Psoas muscle (tissue), 8 donors: ENCODE measurements around the gene LHPP. TPM values are rescaled to one million over a fixed set of nuclear protein-coding genes. Genes with fewer than 3 reads are reported as not detected.
A peak's percentile ranks its signal among the peaks of the same experiment; 100 is the strongest.

Source experiments
- ATAC-seq, 4 donors: fragments of 200-7000 bp; cut with Tn5 transposase; one replicate each; pipeline ENCODE4 v1.9.1; 2020; ENCODE audit warnings: moderate library complexity in 3 of 4, mild to moderate bottlenecking in 2 of 4
- DNase-seq, 2 donors: peaks; one replicate each; pipeline ENCODE4 v3.0.0-alpha.2; 2020
- H3K27ac ChIP-seq: fragments of 200-600 bp; one replicate; pipeline ENCODE4 v1.8.0; 2022
- H3K27me3 ChIP-seq, 3 donors: fragments of 200-600 bp in 1 of 3; one replicate each; pipeline versions ENCODE4 v1.6.1 to v1.8.0; 2013 to 2022; ENCODE audit warnings: low read length in 2 of 3, mild to moderate bottlenecking in 2 of 3, moderate library complexity in 1 of 3; ENCODE audit not compliant: insufficient read depth in 3 of 3
- H3K36me3 ChIP-seq, 2 donors: fragments of 200-600 bp in 1 of 2; one replicate each; pipeline versions ENCODE4 v1.6.1 to v1.8.0; 2013 to 2022; ENCODE audit warnings: low read depth in 1 of 2, mild to moderate bottlenecking in 1 of 2, moderate library complexity in 1 of 2; ENCODE audit not compliant: insufficient read depth in 1 of 2
- H3K4me1 ChIP-seq: fragments of 200-600 bp; one replicate; pipeline ENCODE4 v1.8.0; 2022
- H3K4me3 ChIP-seq: fragments of 200-600 bp; one replicate; pipeline ENCODE4 v1.8.0; 2022; ENCODE audit warnings: mild to moderate bottlenecking
- H3K9me3 ChIP-seq: fragments of 200-600 bp; one replicate; pipeline ENCODE4 v1.8.0; 2022
- CTCF ChIP-seq: fragments of 200-600 bp; IDR thresholded peaks from one replicate; pipeline ENCODE4 v1.8.0; 2022; ENCODE audit warnings: antibody characterized with exemption
- WGBS, 3 donors: extraction: QIAGEN DNeasy Blood & Tissue Kit; methylation state at CpG; one replicate each; pipeline versions ENCODE4 v1.1.6 to v1.1.7; 2013; 5-methylcytosine and 5-hydroxymethylcytosine counted together
- intact Hi-C, 2 donors: fragments of 100-400 bp; cut with DNase I; formaldehyde crosslinking; loops; one replicate each; pipeline versions ENCODE4 v1.11.0 to v1.14.2; 2022
- polyA plus RNA-seq, 3 donors: library from polyadenylated mRNA; stranded (reverse); fragments of 200-250 nt; gene quantifications; one replicate each; pipeline ENCODE4 v1.2.3, GENCODE V29; 2013
- total RNA-seq, 4 donors: library from RNA; stranded (reverse); fragmentation: NEBNext Ultra II Directional in 2 of 4; extraction: Animal tissue kit (Norgen Biotek cat#: 25700) in 2 of 4; gene quantifications; one replicate each; pipeline versions ENCODE4 v1.2.1 to v1.2.4, GENCODE V29; 2021 to 2023
- donor health status: healthy with polysubstance abuse.
- donor health status: DM: no; HTN: no; CAD: no; lungs with moderate emphysema.
- donor health status: Bipolar disorder and iron deficiency.
- donor health status: healthy.
- donor health status: DM: yes; HTN: yes; CAD: no.
- donor health status: DM: no; HTN: no; CAD: no.
- donor health status: DM: no; HTN: no; CAD: no.
- donor health status: DM: yes; HTN: yes; CAD: no.

Gene LHPP
- total and polyA plus RNA-seq, 7 donors: 4.7 to 12.8 (median 6.1) TPM

DNA sequence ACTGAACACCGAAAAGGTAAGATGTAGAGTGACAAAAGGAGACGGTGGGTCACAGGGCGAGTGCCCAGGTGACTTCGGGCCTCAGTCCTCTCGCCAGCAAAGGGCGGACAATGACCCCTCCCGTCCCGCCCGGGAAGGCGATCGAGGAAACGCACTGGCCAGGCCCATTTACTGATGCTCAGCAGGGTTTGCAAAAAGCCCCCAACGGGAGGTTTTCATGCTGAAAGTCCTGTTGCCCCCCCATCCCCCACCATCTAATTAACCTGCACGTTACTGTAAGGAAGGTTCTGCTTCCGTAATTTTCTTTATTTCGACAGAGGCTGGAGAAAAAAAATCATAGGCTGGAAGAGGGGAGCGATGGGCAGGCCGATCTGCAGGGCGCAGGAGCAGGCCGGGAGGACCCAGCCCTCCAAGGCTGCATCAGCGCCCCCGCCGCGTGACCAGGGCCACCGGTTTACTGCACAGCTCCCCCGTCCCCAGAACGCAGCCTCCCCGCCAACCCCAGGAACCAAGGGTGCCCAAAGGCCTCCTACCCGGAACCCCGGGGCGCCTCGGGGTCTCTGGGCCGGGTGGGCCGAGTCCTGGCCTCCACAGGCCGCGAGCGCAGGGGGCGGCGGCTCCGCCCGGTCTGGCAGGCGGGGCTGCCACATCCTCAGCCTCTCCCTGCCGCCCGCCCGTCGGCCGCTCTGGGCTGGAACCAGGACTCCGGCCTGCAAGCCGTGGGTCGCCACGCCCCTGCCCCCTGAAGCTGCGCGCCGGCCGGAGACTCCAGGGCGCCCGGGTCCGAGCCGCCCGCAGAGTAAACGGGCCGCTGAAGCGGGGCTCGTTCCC lies 43.5 kb upstream of the LHPP start:
- Histone ChIP-seq H3K36me3 (no peaks in the 10 kb centered on the region), H3K4me3 (peak overlapping the region; percentile 90), H3K9me3 (no peaks in the 10 kb centered on the region), H3K27me3 (no peaks in the 10 kb centered on the region), H3K4me1 (peaks cover 29% of the 10 kb centered on the region), H3K27ac (peak overlapping the region; percentile 92)
- intact Hi-C loops: no loop called here
- peak; percentile 55 to 84 for DNase-seq
- no peak for TF ChIP-seq CTCF
- 2 to 14% (median 2%) methylated on average over 35 to 64 of the region's 64 CpGs for WGBS, 3 donors
- peak; percentile 66 to 75 (median 70) for ATAC-seq

DNA sequence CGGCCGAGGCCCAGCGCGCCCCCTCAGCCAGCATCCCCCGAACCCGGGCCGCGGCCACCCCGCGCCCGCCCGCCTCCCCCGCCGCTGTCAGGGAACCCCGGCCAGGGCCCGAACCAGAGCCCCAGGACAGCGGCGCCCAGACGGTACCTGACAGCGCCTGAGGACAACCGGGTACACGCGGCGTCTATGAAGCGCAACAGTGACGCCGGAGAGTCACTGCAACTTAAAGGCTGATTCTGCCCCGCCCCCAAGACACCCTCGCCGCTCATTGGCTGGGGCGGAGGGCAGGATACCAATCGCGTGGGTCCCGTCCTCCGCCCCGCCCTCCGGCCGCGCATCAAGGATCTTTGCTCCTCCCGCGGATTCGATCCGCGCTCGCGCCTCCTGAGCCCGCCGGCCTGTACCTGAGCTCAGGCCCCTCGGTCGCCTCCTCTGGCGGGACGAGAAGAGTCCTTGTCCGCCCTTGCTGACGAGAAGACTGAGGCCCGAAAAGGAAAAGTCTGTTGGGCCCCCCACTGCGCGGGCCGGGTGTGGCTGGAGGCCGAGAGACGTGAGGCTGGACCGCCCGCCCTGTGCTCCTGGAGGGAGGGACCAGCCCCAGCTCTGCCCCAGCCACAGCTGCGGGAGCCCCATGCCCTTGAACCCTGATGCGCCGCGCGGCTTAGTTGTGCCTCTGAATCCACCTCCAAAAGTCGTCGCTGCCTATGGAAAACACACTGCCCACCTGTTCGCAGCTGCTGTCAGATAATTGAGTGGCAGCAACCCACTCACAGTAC lies 42.7 kb upstream of the LHPP start, which contains the start of gene OAT:
TSS of gene OAT (minus strand) at position 198 of the 776 bp plus-strand sequence. CDS start 6,752 bp downstream, outside the sequence.
- intact Hi-C loops: no loop called here
- H3K4me1 ChIP-seq: peaks cover 24% of the 10 kb centered on the region
- TF ChIP-seq CTCF: no peak
- WGBS, 3 donors: 2% methylated on average over 53 to 70 of the region's 70 CpGs
- ATAC-seq (peak; percentile 96 to 98 (median 98)), DNase-seq (peak; percentile 97)
- H3K27ac ChIP-seq: peak within 1 kb of the TSS; percentile 92
- H3K9me3 ChIP-seq: no peaks in the 10 kb centered on the region
- no peaks in the 10 kb centered on the region for H3K36me3 ChIP-seq
- H3K4me3 ChIP-seq: peak within 1 kb of the TSS; percentile 90
- no peaks in the 10 kb centered on the region for H3K27me3 ChIP-seq

- TF ChIP-seq CTCF: no peak
- H3K36me3 ChIP-seq: no peaks in the 10 kb centered on the region
- no peaks in the 10 kb centered on the region for H3K9me3 ChIP-seq
- ATAC-seq (no peak), DNase-seq (no peak)
- 84 to 86% (median 85%) methylated on average over 10 of the region's 10 CpGs for WGBS, 3 donors
- intact Hi-C loops: loop anchor here in 1 of 2 donors (5.0 kb wide), 1 partner anchor 98 kb away; no protein-coding TSS in a partner anchor
- H3K27ac ChIP-seq: no peak overlapping the region
- peaks cover 17% of the 10 kb centered on the region for H3K4me1 ChIP-seq
- H3K27me3 ChIP-seq: no peaks in the 10 kb centered on the region
- H3K4me3 ChIP-seq: peak overlapping the region; percentile 90
These were observed 42.0 kb upstream of the LHPP start for GRCh38 chr10:124419635-124420034.

DNA sequence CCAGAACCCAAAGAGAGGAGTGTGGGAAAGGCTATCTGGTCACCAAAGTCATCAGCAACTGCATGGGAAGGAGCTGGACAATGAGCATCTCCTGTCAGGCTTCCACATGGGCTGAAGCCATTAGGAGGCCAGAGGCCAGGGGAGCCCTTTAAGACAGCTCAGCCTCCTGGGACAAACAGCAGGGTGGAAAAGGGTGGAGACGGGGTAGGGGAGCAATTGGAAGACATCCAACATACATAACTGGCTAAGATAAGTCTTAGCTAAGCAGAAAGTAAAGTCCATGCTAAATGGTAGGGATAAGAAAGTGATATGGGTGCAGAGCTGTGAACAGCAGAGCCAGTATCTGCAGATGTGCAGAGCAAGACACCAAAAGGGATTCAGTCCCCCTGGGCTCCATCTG lies 41.4 kb upstream of the LHPP start:
- ATAC-seq (no peak), DNase-seq (no peak)
- peaks cover 11% of the 10 kb centered on the region for H3K4me1 ChIP-seq
- intact Hi-C loops: loop anchor here in 1 of 2 donors (5.0 kb wide), 1 partner anchor 97 kb away; no protein-coding TSS in a partner anchor
- no peak for TF ChIP-seq CTCF
- no peaks in the 10 kb centered on the region for H3K27me3 ChIP-seq
- H3K4me3 ChIP-seq: no peak overlapping the region
- 41 to 69% (median 67%) methylated on average over 1 of the region's 1 CpG for WGBS, 3 donors
- no peak overlapping the region for H3K27ac ChIP-seq
- no peaks in the 10 kb centered on the region for H3K36me3 ChIP-seq
- no peaks in the 10 kb centered on the region for H3K9me3 ChIP-seq
